ENCODE data around the gene ANKRD62.

ANKRD62 gene

DNA sequence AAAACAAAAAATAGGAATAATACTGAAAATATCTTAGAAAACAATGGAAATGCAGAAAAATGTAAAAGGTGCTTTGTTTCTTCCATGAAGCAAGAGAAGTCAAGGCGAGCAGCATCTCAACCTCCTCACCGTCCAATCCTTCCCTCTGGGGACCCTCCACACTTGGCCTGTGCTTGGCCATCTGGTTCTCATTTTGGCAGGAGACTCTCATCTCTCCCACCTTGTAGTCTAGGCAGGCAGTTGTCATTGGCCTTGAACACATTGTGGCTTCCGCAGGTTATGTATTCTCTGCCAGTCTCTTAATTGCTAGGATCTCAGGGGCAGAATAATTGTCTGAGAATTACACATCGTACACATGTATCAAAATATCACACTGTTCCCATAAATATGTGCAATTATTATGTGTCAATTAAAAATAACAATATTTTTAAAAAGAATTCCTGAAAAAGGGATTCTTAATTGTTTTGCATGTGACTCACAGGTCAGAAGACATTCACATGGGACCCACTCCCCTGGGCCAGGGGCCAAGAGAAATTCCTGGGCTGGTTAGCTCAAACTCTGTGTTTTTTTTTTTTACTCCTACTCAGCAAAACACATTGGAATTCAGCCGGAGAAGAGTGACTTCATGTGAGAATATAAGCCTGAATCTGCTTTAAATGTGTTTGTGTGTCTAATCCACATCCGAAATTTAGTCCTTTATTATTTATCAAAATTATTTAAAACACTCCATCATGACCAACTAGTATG lies 14.0 kb upstream of the ANKRD62 start:
- no peak overlapping the region for H3K4me2 ChIP-seq (ENCODE audit: low read depth, low read length)
- DNase-seq: no peak

DNA sequence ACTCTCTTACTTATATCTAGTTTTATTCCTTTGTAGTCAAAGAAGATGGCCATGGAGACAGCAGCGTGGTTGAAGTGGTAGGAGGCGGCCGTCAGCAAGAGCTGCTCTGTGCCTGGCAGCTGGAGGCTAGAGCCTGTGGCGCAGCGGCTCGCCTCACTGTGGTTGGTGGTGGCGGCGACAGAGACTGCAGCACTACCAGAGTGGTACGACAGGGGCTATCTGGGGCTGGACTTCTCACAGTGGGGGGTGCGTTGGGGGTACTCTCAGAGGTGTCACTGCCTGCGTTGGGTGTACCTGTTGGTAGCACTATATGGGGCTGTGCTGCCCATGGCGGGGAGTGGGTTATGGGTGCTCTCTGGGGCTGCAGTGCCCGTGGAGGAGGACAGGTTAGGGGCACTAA lies 8.5 kb upstream of the ANKRD62 start:
- no peaks in the 10 kb centered on the region for H4K20me1 ChIP-seq (ENCODE audit: insufficient read depth, low read length)
- TF ChIP-seq EZH2 (optimal IDR thresholded peaks at IDR 0.05; ENCODE audit: low read depth, low read length) (no peak), EZH2phosphoT487 (IDR thresholded peaks at IDR 0.05; ENCODE audit: low read length) (no peak)
- TF ChIP-seq, protein P1, sequence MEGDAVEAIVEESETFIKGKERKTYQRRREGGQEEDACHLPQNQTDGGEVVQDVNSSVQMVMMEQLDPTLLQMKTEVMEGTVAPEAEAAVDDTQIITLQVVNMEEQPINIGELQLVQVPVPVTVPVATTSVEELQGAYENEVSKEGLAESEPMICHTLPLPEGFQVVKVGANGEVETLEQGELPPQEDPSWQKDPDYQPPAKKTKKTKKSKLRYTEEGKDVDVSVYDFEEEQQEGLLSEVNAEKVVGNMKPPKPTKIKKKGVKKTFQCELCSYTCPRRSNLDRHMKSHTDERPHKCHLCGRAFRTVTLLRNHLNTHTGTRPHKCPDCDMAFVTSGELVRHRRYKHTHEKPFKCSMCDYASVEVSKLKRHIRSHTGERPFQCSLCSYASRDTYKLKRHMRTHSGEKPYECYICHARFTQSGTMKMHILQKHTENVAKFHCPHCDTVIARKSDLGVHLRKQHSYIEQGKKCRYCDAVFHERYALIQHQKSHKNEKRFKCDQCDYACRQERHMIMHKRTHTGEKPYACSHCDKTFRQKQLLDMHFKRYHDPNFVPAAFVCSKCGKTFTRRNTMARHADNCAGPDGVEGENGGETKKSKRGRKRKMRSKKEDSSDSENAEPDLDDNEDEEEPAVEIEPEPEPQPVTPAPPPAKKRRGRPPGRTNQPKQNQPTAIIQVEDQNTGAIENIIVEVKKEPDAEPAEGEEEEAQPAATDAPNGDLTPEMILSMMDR (IDR thresholded peaks at IDR 0.05; ENCODE audit: low read length): no peak
- H3K9ac ChIP-seq (ENCODE audit: low read length): no peak overlapping the region
- H3K4me3 ChIP-seq (ENCODE audit: low read length): no peak overlapping the region
- H2AFZ ChIP-seq (ENCODE audit: low read length): no peak overlapping the region
- no peaks in the 10 kb centered on the region for H3F3A ChIP-seq (ENCODE audit: insufficient read depth, low read length)
- no peaks in the 10 kb centered on the region for H3K9me2 ChIP-seq (replicated peaks; ENCODE audit: insufficient read depth, low read length)
- no peak overlapping the region for H3K27ac ChIP-seq (ENCODE audit: low read length)
- H3K4me1 ChIP-seq (ENCODE audit: low read length): no peaks in the 10 kb centered on the region
- DNase-seq: no peak
- no peaks in the 10 kb centered on the region for H3K27me3 ChIP-seq (replicated peaks; ENCODE audit: insufficient read depth, low read length)
- no peaks in the 10 kb centered on the region; the same call in 1 of the 2 replicates for H3K36me3 ChIP-seq (replicated peaks; ENCODE audit: insufficient read depth, low read length)
- H3K9me3 ChIP-seq (replicated peaks; ENCODE audit: insufficient read depth, low read length): no peaks in the 10 kb centered on the region
- no peaks in the 10 kb centered on the region for H3K79me2 ChIP-seq (ENCODE audit: low read length)
- H3K4me2 ChIP-seq (ENCODE audit: low read depth, low read length): no peak overlapping the region

More for the DNA sequence above, 14.0 kb upstream of the ANKRD62 start:
- no peaks in the 10 kb centered on the region; the same call in 1 of the 2 replicates for H3K36me3 ChIP-seq (replicated peaks; ENCODE audit: insufficient read depth, low read length)
- H3K4me3 ChIP-seq (ENCODE audit: low read length): no peak overlapping the region
- no peaks in the 10 kb centered on the region for H3K9me3 ChIP-seq (replicated peaks; ENCODE audit: insufficient read depth, low read length)
- H3K9me2 ChIP-seq (replicated peaks; ENCODE audit: insufficient read depth, low read length): no peaks in the 10 kb centered on the region
- H3K79me2 ChIP-seq (ENCODE audit: low read length): no peaks in the 10 kb centered on the region
- H3K4me1 ChIP-seq (ENCODE audit: low read length): no peaks in the 10 kb centered on the region
- no peak overlapping the region for H3K9ac ChIP-seq (ENCODE audit: low read length)
- no peaks in the 10 kb centered on the region for H3F3A ChIP-seq (ENCODE audit: insufficient read depth, low read length)
- no peak overlapping the region for H2AFZ ChIP-seq (ENCODE audit: low read length)
- TF ChIP-seq EZH2 (optimal IDR thresholded peaks at IDR 0.05; ENCODE audit: low read depth, low read length): no peak
- TF ChIP-seq, protein P1 (IDR thresholded peaks at IDR 0.05; ENCODE audit: low read length): no peak
- no peak for TF ChIP-seq EZH2phosphoT487 (IDR thresholded peaks at IDR 0.05; ENCODE audit: low read length)
- no peaks in the 10 kb centered on the region for H3K27me3 ChIP-seq (replicated peaks; ENCODE audit: insufficient read depth, low read length)
- H3K27ac ChIP-seq (ENCODE audit: low read length): no peak overlapping the region
- H4K20me1 ChIP-seq (ENCODE audit: insufficient read depth, low read length): no peaks in the 10 kb centered on the region

DNA sequence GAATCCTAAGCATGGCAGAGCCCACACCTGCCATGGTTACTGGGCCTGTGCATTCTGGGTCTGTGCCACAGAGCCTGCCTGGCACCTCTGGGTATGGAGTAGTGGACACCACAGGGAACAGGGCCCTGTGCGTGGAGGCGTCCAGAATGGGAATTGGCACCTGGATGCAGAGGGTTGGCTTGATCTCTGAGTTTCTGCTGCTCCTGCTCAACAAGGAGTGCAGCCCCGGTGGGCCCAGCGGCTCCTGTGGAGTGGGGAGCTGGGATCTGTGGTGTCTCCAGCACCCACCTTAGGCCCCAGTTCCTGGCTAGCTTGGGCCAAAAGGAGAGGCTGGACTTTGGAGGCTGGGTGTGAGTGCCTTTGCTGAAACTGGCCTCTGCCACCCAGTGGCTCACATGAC lies 7.9 kb upstream of the ANKRD62 start:
- Histone ChIP-seq H4K20me1 (ENCODE audit: insufficient read depth, low read length) (no peaks in the 10 kb centered on the region), H3K9me2 (replicated peaks; ENCODE audit: insufficient read depth, low read length) (no peaks in the 10 kb centered on the region), H3K4me3 (ENCODE audit: low read length) (no peak overlapping the region), H3K79me2 (ENCODE audit: low read length) (no peaks in the 10 kb centered on the region), H2AFZ (ENCODE audit: low read length) (no peak overlapping the region), H3K4me2 (ENCODE audit: low read depth, low read length) (no peak overlapping the region), H3F3A (ENCODE audit: insufficient read depth, low read length) (no peaks in the 10 kb centered on the region), H3K27ac (ENCODE audit: low read length) (no peak overlapping the region), H3K9me3 (replicated peaks; ENCODE audit: insufficient read depth, low read length) (no peaks in the 10 kb centered on the region), H3K4me1 (ENCODE audit: low read length) (no peaks in the 10 kb centered on the region), H3K36me3 (replicated peaks; ENCODE audit: insufficient read depth, low read length) (no peaks in the 10 kb centered on the region; the same call in 1 of the 2 replicates), H3K9ac (ENCODE audit: low read length) (no peak overlapping the region), H3K27me3 (replicated peaks; ENCODE audit: insufficient read depth, low read length) (no peaks in the 10 kb centered on the region)
- TF ChIP-seq, protein P1 (IDR thresholded peaks at IDR 0.05; ENCODE audit: low read length): no peak
- no peak for TF ChIP-seq EZH2phosphoT487 (IDR thresholded peaks at IDR 0.05; ENCODE audit: low read length)
- TF ChIP-seq EZH2 (optimal IDR thresholded peaks at IDR 0.05; ENCODE audit: low read depth, low read length): no peak
- no peak for DNase-seq

All from MM.1S (cell line).